ENCODE results near the gene LLGL2.

The LLGL2 gene

DNA sequence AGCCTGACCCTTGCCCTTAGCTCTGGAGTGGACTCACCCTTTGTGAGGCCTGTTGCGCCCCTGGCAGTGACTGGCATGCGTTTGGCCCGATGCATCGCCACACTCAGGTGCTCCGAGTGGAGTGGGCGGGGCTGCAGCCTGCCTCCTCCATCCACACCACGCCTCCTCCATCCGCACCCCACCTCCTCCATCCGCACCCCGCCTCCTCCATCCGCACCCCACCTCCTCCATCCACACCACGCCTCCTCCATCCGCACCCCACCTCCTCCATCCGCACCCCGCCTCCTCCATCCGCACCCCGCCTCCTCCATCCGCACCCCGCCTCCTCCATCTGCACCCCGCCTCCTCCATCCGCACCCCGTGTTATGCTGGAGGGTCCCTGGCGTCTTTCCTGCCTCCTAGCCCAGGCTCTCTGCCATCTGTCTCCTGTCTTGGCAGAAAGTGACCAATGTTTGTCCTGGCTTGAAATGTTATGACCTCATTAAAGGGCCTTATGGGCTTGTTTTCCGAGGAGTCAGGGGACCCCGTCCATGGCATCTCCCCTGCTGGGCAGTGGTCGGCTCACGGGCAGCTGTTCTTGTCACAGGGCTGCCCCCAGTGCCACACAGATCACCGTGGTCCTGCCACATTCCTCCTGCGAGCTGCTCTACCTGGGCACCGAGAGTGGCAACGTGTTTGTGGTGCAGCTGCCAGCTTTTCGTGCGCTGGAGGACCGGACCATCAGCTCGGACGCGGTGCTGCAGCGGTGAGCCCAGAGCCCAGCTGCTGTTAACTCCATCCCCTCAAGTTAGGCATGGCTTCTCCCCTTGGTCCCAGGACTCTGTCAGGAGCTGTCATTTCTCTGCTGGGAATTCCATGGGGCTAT is 33.4 kb downstream of the LLGL2 start:
- H3K4me1 ChIP-seq (ENCODE audit: control insufficient read depth, insufficient read depth, low read length, poor library complexity, severe bottlenecking): no peaks in the 10 kb centered on the region
- no peak for DNase-seq
- no peak overlapping the region for H3K27ac ChIP-seq (ENCODE audit: insufficient read depth, low read length, poor library complexity, severe bottlenecking)
- H3K27me3 ChIP-seq (replicated peaks; ENCODE audit: control insufficient read depth, insufficient read depth, low read length, poor library complexity, severe bottlenecking): no peaks in the 10 kb centered on the region
- no peak overlapping the region for H3K4me3 ChIP-seq (ENCODE audit: insufficient read depth, low read depth, low read length, poor library complexity, severe bottlenecking)
- H3K36me3 ChIP-seq (ENCODE audit: control insufficient read depth, insufficient read depth, low read length): peaks cover 25% of the 10 kb centered on the region
- H3K9me3 ChIP-seq (ENCODE audit: control insufficient read depth, low read length): no peaks in the 10 kb centered on the region

DNA sequence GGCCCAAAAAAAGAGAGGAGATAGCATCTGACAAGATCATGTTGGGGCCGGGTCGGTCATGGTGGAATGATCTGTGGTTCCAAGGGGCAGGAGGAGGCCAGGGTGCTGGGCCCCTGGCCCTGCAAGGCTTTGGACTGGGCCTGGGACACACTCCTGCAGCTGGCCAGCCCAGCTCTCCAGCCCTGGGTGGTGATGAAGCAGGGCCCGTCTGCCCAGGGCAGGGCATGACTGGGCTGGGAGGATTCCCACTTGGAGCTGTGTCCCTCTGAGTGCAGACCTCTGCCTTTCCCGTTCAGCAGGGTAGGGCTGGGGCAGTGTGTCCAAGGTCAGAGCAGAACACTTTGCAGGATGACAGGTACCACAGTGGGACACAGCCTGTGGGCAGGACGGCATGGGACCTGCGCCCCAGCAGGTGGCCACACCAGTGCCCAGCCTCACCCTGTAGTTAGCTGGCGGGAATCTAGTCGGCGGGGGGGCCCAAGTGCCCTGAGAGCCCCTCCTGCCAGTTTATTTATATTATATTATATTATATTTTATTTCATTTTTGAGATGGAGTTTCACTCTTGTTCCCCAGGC is 34.5 kb downstream of the LLGL2 start:
- H3K9me3 ChIP-seq (ENCODE audit: control insufficient read depth, low read length): no peaks in the 10 kb centered on the region
- H3K27me3 ChIP-seq (replicated peaks; ENCODE audit: control insufficient read depth, insufficient read depth, low read length, poor library complexity, severe bottlenecking): no peaks in the 10 kb centered on the region
- H3K4me1 ChIP-seq (ENCODE audit: control insufficient read depth, insufficient read depth, low read length, poor library complexity, severe bottlenecking): no peaks in the 10 kb centered on the region
- peaks cover 30% of the 10 kb centered on the region for H3K36me3 ChIP-seq (ENCODE audit: control insufficient read depth, insufficient read depth, low read length)
- H3K27ac ChIP-seq (ENCODE audit: insufficient read depth, low read length, poor library complexity, severe bottlenecking): no peak overlapping the region
- H3K4me3 ChIP-seq (ENCODE audit: insufficient read depth, low read depth, low read length, poor library complexity, severe bottlenecking): no peak overlapping the region
- no peak for DNase-seq

DNA sequence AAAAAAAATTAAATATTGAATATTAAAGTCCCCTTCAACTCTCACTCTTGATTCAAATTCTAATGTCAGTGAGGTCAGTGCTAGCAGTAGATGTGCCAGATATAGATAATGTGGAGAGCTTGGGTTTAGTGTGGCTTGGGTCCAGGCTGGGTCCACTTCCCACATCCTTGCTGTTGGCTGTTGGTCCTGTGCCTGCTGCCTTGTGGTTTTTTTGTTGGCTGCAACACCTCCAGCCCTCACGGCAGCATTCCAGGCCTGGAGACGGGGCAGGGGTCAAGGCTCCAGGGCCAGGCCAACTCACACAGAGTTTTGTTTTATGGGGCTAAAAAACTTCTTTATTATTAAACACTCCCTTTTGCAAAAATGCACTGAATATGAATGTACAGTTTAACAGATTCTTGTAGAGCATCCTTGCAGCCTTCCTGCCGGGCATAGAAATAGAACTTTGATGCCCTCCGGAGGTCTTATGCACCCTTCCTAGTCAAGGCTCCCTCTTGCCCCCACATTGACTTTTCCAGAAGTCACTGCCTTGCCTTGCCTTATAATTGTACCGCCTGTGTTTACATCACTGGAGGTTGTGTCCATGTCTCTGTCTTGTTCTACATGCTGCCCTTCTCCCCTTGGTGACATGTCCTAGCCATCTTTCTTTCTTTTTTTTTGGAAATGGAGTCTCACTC is 36.6 kb downstream of the LLGL2 start:
- Histone ChIP-seq H3K36me3 (ENCODE audit: control insufficient read depth, insufficient read depth, low read length) (peaks cover 46% of the 10 kb centered on the region), H3K27ac (ENCODE audit: insufficient read depth, low read length, poor library complexity, severe bottlenecking) (no peak overlapping the region), H3K4me1 (ENCODE audit: control insufficient read depth, insufficient read depth, low read length, poor library complexity, severe bottlenecking) (no peaks in the 10 kb centered on the region), H3K4me3 (ENCODE audit: insufficient read depth, low read depth, low read length, poor library complexity, severe bottlenecking) (no peak overlapping the region), H3K27me3 (replicated peaks; ENCODE audit: control insufficient read depth, insufficient read depth, low read length, poor library complexity, severe bottlenecking) (no peaks in the 10 kb centered on the region), H3K9me3 (ENCODE audit: control insufficient read depth, low read length) (no peaks in the 10 kb centered on the region)
- DNase-seq: no peak

DNA sequence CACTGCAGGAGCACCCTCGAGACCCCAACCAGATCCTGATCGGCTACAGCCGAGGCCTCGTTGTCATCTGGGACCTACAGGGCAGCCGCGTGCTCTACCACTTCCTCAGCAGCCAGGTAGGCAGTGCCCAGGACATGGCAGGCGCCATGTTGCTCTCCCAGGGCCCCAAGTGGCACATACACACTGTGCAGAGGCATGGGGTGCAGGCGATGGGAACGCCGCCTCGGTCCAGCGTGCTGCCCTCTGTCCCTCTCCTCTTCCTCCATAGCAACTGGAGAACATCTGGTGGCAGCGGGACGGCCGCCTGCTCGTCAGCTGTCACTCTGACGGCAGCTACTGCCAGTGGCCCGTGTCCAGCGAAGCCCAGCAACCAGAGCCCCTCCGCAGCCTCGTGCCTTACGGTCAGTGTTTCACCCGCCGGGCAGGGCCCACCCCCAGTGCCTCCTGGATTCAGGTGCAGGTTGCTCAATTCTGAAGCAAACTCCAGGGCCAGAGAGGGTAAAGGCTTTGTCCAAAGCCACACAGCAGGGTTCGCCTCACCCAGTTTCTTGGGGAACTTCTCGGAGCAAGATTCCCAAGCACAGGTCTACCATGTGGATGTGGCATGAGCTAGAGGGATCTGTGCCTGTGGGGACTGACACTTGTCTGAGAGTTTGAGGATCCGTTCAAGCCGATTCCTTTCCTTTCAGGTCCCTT is 37.7 kb downstream of the LLGL2 start:
- H3K27me3 ChIP-seq (replicated peaks; ENCODE audit: control insufficient read depth, insufficient read depth, low read length, poor library complexity, severe bottlenecking): no peaks in the 10 kb centered on the region
- H3K4me1 ChIP-seq (ENCODE audit: control insufficient read depth, insufficient read depth, low read length, poor library complexity, severe bottlenecking): no peaks in the 10 kb centered on the region
- no peak overlapping the region for H3K4me3 ChIP-seq (ENCODE audit: insufficient read depth, low read depth, low read length, poor library complexity, severe bottlenecking)
- H3K27ac ChIP-seq (ENCODE audit: insufficient read depth, low read length, poor library complexity, severe bottlenecking): no peak overlapping the region
- H3K9me3 ChIP-seq (ENCODE audit: control insufficient read depth, low read length): no peaks in the 10 kb centered on the region
- H3K36me3 ChIP-seq (ENCODE audit: control insufficient read depth, insufficient read depth, low read length): peaks cover 47% of the 10 kb centered on the region
- no peak for DNase-seq

DNA sequence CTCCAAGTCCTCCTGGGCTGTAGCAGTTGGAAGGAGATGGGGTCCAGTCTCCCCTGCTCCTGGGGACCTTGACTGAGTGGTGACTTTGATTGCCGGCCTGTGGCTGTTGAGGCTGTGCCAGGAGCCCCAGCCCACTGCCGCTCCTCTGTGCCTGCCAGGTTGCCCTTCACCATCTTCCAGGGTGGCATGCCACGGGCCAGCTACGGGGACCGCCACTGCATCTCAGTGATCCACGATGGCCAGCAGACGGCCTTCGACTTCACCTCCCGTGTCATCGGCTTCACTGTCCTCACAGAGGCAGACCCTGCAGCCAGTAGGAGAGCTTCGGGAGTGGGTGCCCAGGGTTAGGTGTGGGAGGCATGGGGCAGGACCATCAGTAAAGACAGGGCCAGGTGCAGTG is 38.7 kb downstream of the LLGL2 start:
- no peaks in the 10 kb centered on the region for H3K9me3 ChIP-seq (ENCODE audit: control insufficient read depth, low read length)
- no peak for DNase-seq

DNA sequence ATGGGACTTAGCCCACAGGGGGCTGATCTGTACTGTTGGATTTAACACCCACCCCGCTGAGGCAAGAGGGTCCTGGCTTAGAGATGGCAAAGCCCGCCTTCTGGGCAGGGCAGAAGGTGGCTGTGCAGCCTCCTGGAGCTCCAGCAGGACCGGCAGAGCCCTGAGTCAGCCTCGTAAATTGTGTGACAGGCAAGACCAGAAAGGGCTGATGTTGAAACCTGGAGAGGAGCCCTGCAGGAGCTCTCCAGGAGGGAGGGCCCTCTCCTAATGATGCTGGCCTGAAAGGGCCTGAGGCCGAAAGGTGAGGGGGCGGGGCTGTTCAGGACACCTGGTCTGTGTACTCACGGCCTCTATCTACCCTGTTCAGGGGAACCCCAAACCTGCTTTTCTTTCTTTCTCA is 39.6 kb downstream of the LLGL2 start:
- DNase-seq: no peak

More for the DNA sequence above, 38.7 kb downstream of the LLGL2 start:
- H3K36me3 ChIP-seq (ENCODE audit: control insufficient read depth, insufficient read depth, low read length): peaks cover 43% of the 10 kb centered on the region
- H3K4me1 ChIP-seq (ENCODE audit: control insufficient read depth, insufficient read depth, low read length, poor library complexity, severe bottlenecking): no peaks in the 10 kb centered on the region
- no peaks in the 10 kb centered on the region for H3K27me3 ChIP-seq (replicated peaks; ENCODE audit: control insufficient read depth, insufficient read depth, low read length, poor library complexity, severe bottlenecking)
- H3K4me3 ChIP-seq (ENCODE audit: insufficient read depth, low read depth, low read length, poor library complexity, severe bottlenecking): no peak overlapping the region
- H3K27ac ChIP-seq (ENCODE audit: insufficient read depth, low read length, poor library complexity, severe bottlenecking): no peak overlapping the region

DNA sequence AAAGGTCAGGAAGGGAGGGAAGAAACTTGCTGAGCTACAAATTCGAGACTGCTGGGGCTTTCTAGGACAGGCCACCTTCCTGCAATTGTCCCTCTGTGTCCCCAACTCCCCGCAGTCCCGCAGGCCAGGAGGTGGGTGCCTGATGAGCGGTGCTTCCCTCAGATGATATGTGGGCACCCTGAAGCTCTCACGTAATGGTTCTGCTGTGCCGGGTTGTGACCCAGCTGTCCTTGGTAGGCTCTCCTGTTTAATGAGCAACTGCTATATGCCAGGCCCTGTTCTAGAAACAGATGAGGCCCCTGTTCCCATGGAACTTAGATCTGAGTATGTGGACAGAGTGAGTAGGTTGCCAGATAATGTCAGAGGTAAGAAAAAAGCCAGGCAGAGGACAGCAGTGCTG is 40.1 kb downstream of the LLGL2 start:
- Histone ChIP-seq H3K36me3 (ENCODE audit: control insufficient read depth, insufficient read depth, low read length) (peaks cover 37% of the 10 kb centered on the region), H3K27ac (ENCODE audit: insufficient read depth, low read length, poor library complexity, severe bottlenecking) (no peak overlapping the region), H3K4me3 (ENCODE audit: insufficient read depth, low read depth, low read length, poor library complexity, severe bottlenecking) (no peak overlapping the region), H3K9me3 (ENCODE audit: control insufficient read depth, low read length) (no peaks in the 10 kb centered on the region), H3K27me3 (replicated peaks; ENCODE audit: control insufficient read depth, insufficient read depth, low read length, poor library complexity, severe bottlenecking) (no peaks in the 10 kb centered on the region), H3K4me1 (ENCODE audit: control insufficient read depth, insufficient read depth, low read length, poor library complexity, severe bottlenecking) (no peaks in the 10 kb centered on the region)
- DNase-seq: no peak

More for the DNA sequence above, 39.6 kb downstream of the LLGL2 start:
- Histone ChIP-seq H3K27ac (ENCODE audit: insufficient read depth, low read length, poor library complexity, severe bottlenecking) (no peak overlapping the region), H3K27me3 (replicated peaks; ENCODE audit: control insufficient read depth, insufficient read depth, low read length, poor library complexity, severe bottlenecking) (no peaks in the 10 kb centered on the region), H3K4me3 (ENCODE audit: insufficient read depth, low read depth, low read length, poor library complexity, severe bottlenecking) (no peak overlapping the region), H3K9me3 (ENCODE audit: control insufficient read depth, low read length) (no peaks in the 10 kb centered on the region), H3K4me1 (ENCODE audit: control insufficient read depth, insufficient read depth, low read length, poor library complexity, severe bottlenecking) (no peaks in the 10 kb centered on the region), H3K36me3 (ENCODE audit: control insufficient read depth, insufficient read depth, low read length) (peaks cover 37% of the 10 kb centered on the region)

DNA sequence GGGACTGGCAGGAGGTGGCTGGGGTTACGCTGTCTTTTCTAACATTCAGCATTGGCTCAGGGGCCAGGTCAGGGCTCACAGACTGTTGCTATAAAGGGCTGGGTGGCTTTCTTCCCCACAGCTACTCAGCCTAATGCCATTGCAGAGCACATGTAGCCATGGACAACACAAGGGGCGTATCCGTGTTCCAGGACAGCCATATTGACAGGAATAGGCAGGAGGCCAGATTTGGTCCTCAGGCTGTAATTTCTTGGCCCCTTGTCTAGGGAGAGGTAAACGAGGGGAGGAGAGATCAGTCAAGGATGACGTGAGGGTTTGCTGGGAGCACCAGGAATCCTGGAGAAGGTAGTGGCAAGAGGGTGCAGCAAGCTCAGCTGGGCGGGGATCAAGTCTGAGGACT is 40.9 kb downstream of the LLGL2 start:
- H3K9me3 ChIP-seq (ENCODE audit: control insufficient read depth, low read length): no peaks in the 10 kb centered on the region
- no peak overlapping the region for H3K4me3 ChIP-seq (ENCODE audit: insufficient read depth, low read depth, low read length, poor library complexity, severe bottlenecking)
- no peaks in the 10 kb centered on the region for H3K27me3 ChIP-seq (replicated peaks; ENCODE audit: control insufficient read depth, insufficient read depth, low read length, poor library complexity, severe bottlenecking)
- no peaks in the 10 kb centered on the region for H3K4me1 ChIP-seq (ENCODE audit: control insufficient read depth, insufficient read depth, low read length, poor library complexity, severe bottlenecking)
- no peak overlapping the region for H3K27ac ChIP-seq (ENCODE audit: insufficient read depth, low read length, poor library complexity, severe bottlenecking)
- H3K36me3 ChIP-seq (ENCODE audit: control insufficient read depth, insufficient read depth, low read length): peaks cover 40% of the 10 kb centered on the region
- DNase-seq: no peak

DNA sequence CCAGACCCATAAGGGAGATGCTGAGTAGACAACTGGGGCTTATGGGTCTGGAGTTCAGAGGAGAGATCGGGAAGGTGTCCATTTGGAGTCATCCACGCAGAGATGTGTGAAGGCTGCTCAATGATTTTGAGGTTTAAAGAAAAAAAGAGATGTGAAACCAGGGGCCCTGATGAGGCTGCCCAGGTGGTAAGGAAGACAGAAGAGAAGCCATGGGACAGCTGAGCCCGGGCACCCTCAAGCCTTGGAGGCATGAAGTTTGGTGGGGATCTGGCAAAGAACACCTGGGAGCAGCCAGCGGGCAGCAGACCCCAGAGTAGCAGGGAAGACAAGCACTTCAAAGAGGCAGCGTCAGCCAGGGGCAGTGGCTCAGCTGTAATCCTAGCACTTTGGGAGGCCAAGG is 41.3 kb downstream of the LLGL2 start:
- no peak overlapping the region for H3K27ac ChIP-seq (ENCODE audit: insufficient read depth, low read length, poor library complexity, severe bottlenecking)
- H3K36me3 ChIP-seq (ENCODE audit: control insufficient read depth, insufficient read depth, low read length): peaks cover 40% of the 10 kb centered on the region
- no peak for DNase-seq
- no peaks in the 10 kb centered on the region for H3K27me3 ChIP-seq (replicated peaks; ENCODE audit: control insufficient read depth, insufficient read depth, low read length, poor library complexity, severe bottlenecking)
- H3K4me3 ChIP-seq (ENCODE audit: insufficient read depth, low read depth, low read length, poor library complexity, severe bottlenecking): no peak overlapping the region
- H3K4me1 ChIP-seq (ENCODE audit: control insufficient read depth, insufficient read depth, low read length, poor library complexity, severe bottlenecking): no peaks in the 10 kb centered on the region
- no peaks in the 10 kb centered on the region for H3K9me3 ChIP-seq (ENCODE audit: control insufficient read depth, low read length)

All from effector memory CD4-positive, alpha-beta T cell (primary cell).